B cell (primary cell): ENCODE results near the gene HBS1L. TPM values are rescaled to one million over a fixed set of nuclear protein-coding genes. Genes with fewer than 3 reads are reported as not detected.

Source experiments
- ATAC-seq: fragments of 200-7000 bp; cut with Tn5 transposase; one replicate; pipeline ENCODE4 v1.10.0; 2021; ENCODE audit warnings: low read depth, mild to moderate bottlenecking, moderate number of reproducible peaks, moderate library complexity
- CTCF ChIA-PET: fragments of 350-600 bp; sonication (Branson Sonifier 250); formaldehyde crosslinking; loops from one replicate; lab custom pipeline; 2021; ENCODE audit warnings: antibody characterized with exemption, inconsistent platforms; lab: Charles Lee
- POLR2A ChIA-PET: fragments of 350-600 bp; sonication (Branson Sonifier 250); formaldehyde crosslinking; loops from one replicate; lab custom pipeline; 2021; ENCODE audit warnings: antibody characterized with exemption; lab: Charles Lee
- DNase-seq: peaks from one replicate; pipeline ENCODE4 v3.0.0; 2013
- H2AFZ ChIP-seq: 2 replicates; pipeline ENCODE4 v1.6.1; 2012; ENCODE audit warnings: mild to moderate bottlenecking, low read depth, low read length; ENCODE audit not compliant: insufficient read depth, poor library complexity, severe bottlenecking
- H3K27ac ChIP-seq, 2 donors: 1 replicate in 1 of 2; 2 replicates in 1 of 2; pipeline ENCODE4 v1.5.1; 2012 to 2013; ENCODE audit warnings: low read length in 2 of 2, mild to moderate bottlenecking in 2 of 2, moderate library complexity in 1 of 2
- H3K27me3 ChIP-seq, 4 experiments: fragments of 200-600 bp in 1 of 4; sonication (generic) in 1 of 4; replicated peaks in 1 of 4; 1 replicate in 2 of 4; 2 replicates in 2 of 4; pipeline versions ENCODE4 v1.6.1 to v1.7.0; 2013 to 2016; ENCODE audit warnings: low read length in 3 of 4, mild to moderate bottlenecking in 2 of 4, mixed read lengths in 1 of 4, moderate library complexity in 1 of 4; ENCODE audit not compliant: insufficient read depth in 4 of 4, control insufficient read depth in 3 of 4; ENCODE audit errors: control extremely low read depth in 1 of 4
- H3K36me3 ChIP-seq, 2 experiments: replicated peaks in 1 of 2; 1 replicate in 1 of 2; 2 replicates in 1 of 2; pipeline versions ENCODE4 v1.6.1 to v1.7.1; 2013; ENCODE audit warnings: low read length in 1 of 2; ENCODE audit not compliant: insufficient read depth in 2 of 2, control insufficient read depth in 1 of 2; ENCODE audit errors: control extremely low read depth in 1 of 2, extremely low read depth in 1 of 2
- H3K4me1 ChIP-seq, 2 donors: fragments of 200-600 bp in 1 of 2; sonication (generic) in 1 of 2; 1 replicate in 1 of 2; 2 replicates in 1 of 2; pipeline versions ENCODE4 v1.5.1 to v1.6.1; 2013 to 2017; ENCODE audit warnings: low read length in 2 of 2; ENCODE audit not compliant: control insufficient read depth in 2 of 2, insufficient read depth in 2 of 2
- H3K4me2 ChIP-seq: replicated peaks from 2 replicates; pipeline ENCODE3; 2012; ENCODE audit warnings: mild to moderate bottlenecking, low read depth, low read length; ENCODE audit not compliant: poor library complexity, severe bottlenecking
- H3K4me3 ChIP-seq, 5 experiments: fragments of 200-600 bp in 1 of 5; sonication (generic) in 1 of 5; 1 replicate in 3 of 5; 2 replicates in 2 of 5; pipeline versions ENCODE4 v1.5.1 to v1.7.0; 2011 to 2016; ENCODE audit warnings: low read length in 4 of 5, mild to moderate bottlenecking in 4 of 5, low read depth in 2 of 5, control low read depth in 1 of 5, moderate library complexity in 1 of 5; ENCODE audit not compliant: insufficient read depth in 1 of 5; ENCODE audit errors: control extremely low read depth in 1 of 5, extremely low read depth in 1 of 5
- H3K79me2 ChIP-seq: fragments of 200-600 bp; sonication (generic); one replicate; pipeline ENCODE4 v1.6.0; 2016; ENCODE audit warnings: low read length; ENCODE audit not compliant: control insufficient read depth, insufficient read depth
- H3K9ac ChIP-seq: fragments of 200-600 bp; sonication (generic); 2 replicates; pipeline ENCODE4 v1.6.1; 2017; ENCODE audit warnings: mild to moderate bottlenecking, low read length, moderate library complexity
- H3K9me3 ChIP-seq, 3 donors: one replicate each; pipeline versions ENCODE4 v1.6.1 to v1.7.1; 2013; ENCODE audit warnings: low read length in 2 of 3; ENCODE audit not compliant: control insufficient read depth in 2 of 3, insufficient read depth in 1 of 3; ENCODE audit errors: control extremely low read depth in 1 of 3
- H4K20me1 ChIP-seq: 2 replicates; pipeline ENCODE4 v1.6.0; 2012; ENCODE audit warnings: mild to moderate bottlenecking, low read length; ENCODE audit not compliant: insufficient read depth, control insufficient read depth, poor library complexity, severe bottlenecking
- H3K27ac Mint-ChIP-seq: one replicate; pipeline ENCODE4 v1.8.0; 2021; ENCODE audit warnings: mixed read lengths
- H3K27me3 Mint-ChIP-seq: one replicate; pipeline ENCODE4 v1.8.0; 2021; ENCODE audit warnings: mixed read lengths
- H3K4me1 Mint-ChIP-seq: one replicate; pipeline ENCODE4 v1.8.0; 2021; ENCODE audit warnings: mixed read lengths
- H3K4me3 Mint-ChIP-seq: one replicate; pipeline ENCODE4 v1.8.0; 2021; ENCODE audit warnings: mixed read lengths
- H3K9me3 Mint-ChIP-seq: one replicate; pipeline ENCODE4 v1.8.0; 2022; ENCODE audit warnings: mixed read lengths; ENCODE audit not compliant: insufficient read depth
- CTCF ChIP-seq: fragments of 200-600 bp; IDR thresholded peaks from one replicate; pipeline ENCODE4 v1.8.0; 2022; ENCODE audit warnings: antibody characterized with exemption, mild to moderate bottlenecking
- EZH2 ChIP-seq: IDR thresholded peaks from 2 replicates; pipeline ENCODE4 v1.6.1; 2012; ENCODE audit warnings: borderline replicate concordance, low read depth, mild to moderate bottlenecking, moderate library complexity, low read length; ENCODE audit not compliant: insufficient read depth, poor library complexity, severe bottlenecking
- WGBS: methylation state at CpG from one replicate; pipeline ENCODE4 v1.1.5; 2013; ENCODE audit warnings: missing lambda C conversion rate; ENCODE audit not compliant: insufficient coverage; 5-methylcytosine and 5-hydroxymethylcytosine counted together
- intact Hi-C: fragments of 100-400 bp; cut with micrococcal nuclease; formaldehyde crosslinking; loops from one replicate; pipeline ENCODE4 v1.10.0; 2022
- polyA plus RNA-seq: library from polyadenylated mRNA; depleted of rRNA; stranded (reverse); fragments of >200 nt; gene quantifications from 2 replicates; pipeline ENCODE4 v1.2.3, GENCODE V29; 2012
- total RNA-seq, 2 donors: library from RNA; stranded (reverse); fragments of 120-200 nt in 1 of 2; gene quantifications; 1 replicate in 1 of 2; 2 replicates in 1 of 2; pipeline versions ENCODE4 v1.2.3 to v1.2.4, GENCODE V29; 2013 to 2022

HBS1L gene
- total and polyA plus RNA-seq, 2 donors (not counting 1 experiment from before 2014, with no cell fraction given): 10.3 to 58.2 TPM

DNA sequence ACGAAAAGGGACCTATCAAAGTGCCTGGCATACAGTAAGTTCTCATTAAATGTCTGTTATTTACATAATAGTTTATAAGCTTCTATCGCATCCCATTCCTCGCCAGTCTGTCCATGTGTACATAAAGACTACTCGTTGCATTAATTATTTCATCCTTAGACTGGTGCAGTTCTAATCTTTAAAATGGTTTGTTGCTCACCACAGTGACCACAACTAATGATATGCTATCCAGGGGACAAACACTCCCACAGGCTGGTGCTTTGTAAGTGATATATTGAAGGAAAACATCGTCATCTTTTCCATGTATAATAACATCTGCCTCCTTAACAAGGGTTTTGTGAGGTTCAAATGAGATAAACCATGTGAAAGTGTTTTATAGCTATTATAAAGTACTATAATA lies 39.0 kb upstream of the HBS1L start:
- H3K4me1 Mint-ChIP-seq: peaks cover 9% of the 10 kb centered on the region
- H3K9ac ChIP-seq: no peak overlapping the region
- ChIA-PET POLR2A (no interaction called here), CTCF (interaction anchor here (1.0 kb wide), 1 partner anchor 51 kb away, joined by 5 read pairs; no protein-coding TSS in a partner anchor)
- TF ChIP-seq EZH2: no peak
- no peak for TF ChIP-seq CTCF
- ATAC-seq (no peak), DNase-seq (no peak)
- no peak overlapping the region for H3K27ac Mint-ChIP-seq
- no peaks in the 10 kb centered on the region for H3K36me3 ChIP-seq
- no peaks in the 10 kb centered on the region for H3K79me2 ChIP-seq
- H2AFZ ChIP-seq: no peak overlapping the region
- H3K27me3 Mint-ChIP-seq: no peaks in the 10 kb centered on the region
- H3K9me3 Mint-ChIP-seq: no peaks in the 10 kb centered on the region
- no peaks in the 10 kb centered on the region for H3K27me3 ChIP-seq
- no peak overlapping the region for H3K4me3 ChIP-seq
- H3K4me3 Mint-ChIP-seq: no peak overlapping the region
- peaks cover 0 to 3% of the 10 kb centered on the region in 2 donors for H3K4me1 ChIP-seq
- H3K27ac ChIP-seq: no peak overlapping the region
- H3K9me3 ChIP-seq: no peaks in the 10 kb centered on the region
- no CpG with 5 or more reads among the region's 5 CpGs for WGBS
- H3K4me2 ChIP-seq: no peak overlapping the region
- H4K20me1 ChIP-seq: no peaks in the 10 kb centered on the region
- intact Hi-C loops: no loop called here

GRCh38 chr6:135092724-135093123 lies 38.1 kb upstream of the HBS1L start:
- Histone ChIP-seq H3K36me3 (no peaks in the 10 kb centered on the region), H3K9me3 (no peaks in the 10 kb centered on the region), H3K4me2 (no peak overlapping the region), H3K4me1 (peaks cover 1 to 10% of the 10 kb centered on the region in 2 donors), H3K4me3 (no peak overlapping the region), H4K20me1 (no peaks in the 10 kb centered on the region), H3K27me3 (no peaks in the 10 kb centered on the region), H3K79me2 (no peaks in the 10 kb centered on the region), H2AFZ (no peak overlapping the region), H3K9ac (no peak overlapping the region), H3K27ac (no peak overlapping the region)
- DNase-seq (no peak), ATAC-seq (no peak)
- Mint-ChIP-seq H3K27ac (no peak overlapping the region), H3K4me1 (peaks cover 15% of the 10 kb centered on the region), H3K9me3 (no peaks in the 10 kb centered on the region), H3K27me3 (no peaks in the 10 kb centered on the region), H3K4me3 (no peak overlapping the region)
- TF ChIP-seq EZH2: no peak
- TF ChIP-seq CTCF: no peak
- POLR2A ChIA-PET: no interaction called here
- no CpG with 5 or more reads among the region's 3 CpGs for WGBS
- intact Hi-C loops: no loop called here
- CTCF ChIA-PET: interaction anchor here (0.6 to 1.0 kb wide), 3 partner anchors 11 to 798 kb away, joined by 3 to 5 read pairs (median 4); no protein-coding TSS in a partner anchor
